CD14-positive monocyte (primary cell): ENCODE results near the gene TSPAN11. TPM values are rescaled to one million over a fixed set of nuclear protein-coding genes. Genes with fewer than 3 reads are reported as not detected.

Experiments used
- DNase-seq, 3 donors: peaks; one replicate each; pipeline ENCODE4 v3.0.0-alpha.2; 2011 to 2022
- H2AFZ ChIP-seq: 2 replicates; pipeline ENCODE4 v1.6.0; 2012; ENCODE audit warnings: mild to moderate bottlenecking, low read depth, low read length, inconsistent platforms; ENCODE audit not compliant: insufficient read depth, poor library complexity, severe bottlenecking
- H3K27ac ChIP-seq, 2 donors: 1 replicate in 1 of 2; 2 replicates in 1 of 2; pipeline ENCODE4 v1.5.1; 2012 to 2013; ENCODE audit warnings: low read length in 2 of 2, control low read depth in 1 of 2, inconsistent platforms in 1 of 2, low read depth in 1 of 2, mild to moderate bottlenecking in 1 of 2
- H3K27me3 ChIP-seq, 2 donors: one replicate each; pipeline versions ENCODE4 v1.6.0 to v1.6.1; 2011 to 2013; ENCODE audit warnings: low read length in 2 of 2; ENCODE audit not compliant: control insufficient read depth in 2 of 2, insufficient read depth in 2 of 2
- H3K36me3 ChIP-seq, 2 donors: replicated peaks in 1 of 2; 1 replicate in 1 of 2; 2 replicates in 1 of 2; pipeline versions ENCODE4 v1.5.1 to v1.6.1; 2012 to 2013; ENCODE audit warnings: low read length in 2 of 2, control low read depth in 1 of 2, inconsistent platforms in 1 of 2, mild to moderate bottlenecking in 1 of 2; ENCODE audit not compliant: insufficient read depth in 2 of 2, control insufficient read depth in 1 of 2
- H3K4me1 ChIP-seq, 2 donors: 1 replicate in 1 of 2; 2 replicates in 1 of 2; pipeline versions ENCODE4 v1.5.1 to v1.6.1; 2012 to 2013; ENCODE audit warnings: low read length in 2 of 2, control low read depth in 1 of 2, inconsistent platforms in 1 of 2, mild to moderate bottlenecking in 1 of 2, moderate library complexity in 1 of 2; ENCODE audit not compliant: insufficient read depth in 2 of 2, control insufficient read depth in 1 of 2
- H3K4me2 ChIP-seq: replicated peaks from 2 replicates; pipeline ENCODE3; 2012; ENCODE audit warnings: low read length, moderate library complexity, mild to moderate bottlenecking; ENCODE audit not compliant: poor library complexity, severe bottlenecking; ENCODE audit errors: extremely low read depth
- H3K4me3 ChIP-seq, 3 experiments: fragments of 200-600 bp in 1 of 3; sonication (generic) in 1 of 3; replicated peaks in 1 of 3; 1 replicate in 2 of 3; 2 replicates in 1 of 3; pipeline ENCODE4 v1.5.1; 2011 to 2013; ENCODE audit warnings: low read length in 3 of 3, mild to moderate bottlenecking in 3 of 3, control low read depth in 2 of 3, low read depth in 2 of 3, inconsistent platforms in 1 of 3, moderate library complexity in 1 of 3
- H3K79me2 ChIP-seq: 2 replicates; pipeline ENCODE4 v1.6.0; 2012; ENCODE audit warnings: mild to moderate bottlenecking, control low read depth, inconsistent platforms, low read length, moderate library complexity; ENCODE audit not compliant: insufficient read depth
- H3K9ac ChIP-seq: 2 replicates; pipeline ENCODE4 v1.6.0; 2017; ENCODE audit warnings: low read length, mild to moderate bottlenecking; ENCODE audit not compliant: insufficient read depth, poor library complexity, severe bottlenecking
- H3K9me3 ChIP-seq, 2 donors: replicated peaks in 1 of 2; 1 replicate in 1 of 2; 2 replicates in 1 of 2; pipeline versions ENCODE4 v1.5.1 to v1.6.1; 2012 to 2013; ENCODE audit warnings: low read length in 2 of 2, control low read depth in 1 of 2; ENCODE audit not compliant: control insufficient read depth in 1 of 2, insufficient read depth in 1 of 2
- H4K20me1 ChIP-seq: 2 replicates; pipeline ENCODE4 v1.6.0; 2012; ENCODE audit warnings: mild to moderate bottlenecking, low read length, control low read depth, moderate library complexity; ENCODE audit not compliant: insufficient read depth
- H3K27ac Mint-ChIP-seq, 7 donors: one replicate each; pipeline ENCODE4 v1.8.0; 2020; ENCODE audit warnings: mild to moderate bottlenecking in 7 of 7, mixed read lengths in 7 of 7, moderate library complexity in 6 of 7, inconsistent platforms in 2 of 7
- H3K27me3 Mint-ChIP-seq, 3 donors: one replicate each; pipeline ENCODE4 v1.8.0; 2021 to 2022; ENCODE audit warnings: low read depth in 3 of 3, mild to moderate bottlenecking in 3 of 3, mixed read lengths in 3 of 3, moderate library complexity in 3 of 3, inconsistent platforms in 1 of 3
- H3K36me3 Mint-ChIP-seq, 2 donors: one replicate each; pipeline ENCODE4 v1.8.0; 2020; ENCODE audit warnings: mixed read lengths in 2 of 2, inconsistent platforms in 1 of 2, mild to moderate bottlenecking in 1 of 2
- H3K4me1 Mint-ChIP-seq: one replicate; pipeline ENCODE4 v1.8.0; 2020; ENCODE audit warnings: mild to moderate bottlenecking, mixed read lengths
- H3K4me3 Mint-ChIP-seq, 2 donors: one replicate each; pipeline ENCODE4 v1.8.0; 2020; ENCODE audit warnings: mild to moderate bottlenecking in 2 of 2, mixed read lengths in 2 of 2, moderate library complexity in 1 of 2
- H3K9me3 Mint-ChIP-seq, 7 donors: one replicate each; pipeline ENCODE4 v1.8.0; 2020 to 2022; ENCODE audit warnings: mixed read lengths in 7 of 7, mild to moderate bottlenecking in 6 of 7, moderate library complexity in 6 of 7, inconsistent platforms in 2 of 7
- CTCF ChIP-seq: fragments of 200-600 bp; IDR thresholded peaks from one replicate; pipeline ENCODE4 v1.8.0; 2022; ENCODE audit warnings: antibody characterized with exemption, mild to moderate bottlenecking
- WGBS: methylation state at CpG from one replicate; pipeline ENCODE4 v1.1.5; 2013; ENCODE audit warnings: missing lambda C conversion rate; ENCODE audit not compliant: insufficient coverage; 5-methylcytosine and 5-hydroxymethylcytosine counted together
- intact Hi-C, 2 donors: fragments of 100-400 bp; cut with micrococcal nuclease; formaldehyde crosslinking; loops; one replicate each; pipeline versions ENCODE4 v1.15.0 to v1.15.1; 2023
- polyA plus RNA-seq, 3 donors: library from polyadenylated mRNA; depleted of rRNA in 1 of 3; unstranded in 2 of 3; stranded (reverse) in 1 of 3; fragments of 300-500 nt in 2 of 3; fragments of >200 nt in 1 of 3; fragmentation: Illumina TruSeq in 2 of 3; gene quantifications; 1 replicate in 2 of 3; 2 replicates in 1 of 3; pipeline ENCODE4 v1.2.3, GENCODE V29; 2012 to 2021

Gene TSPAN11
- polyA plus RNA-seq, 3 donors: not detected

GRCh38 chr12:30999723-31000122 is 73.2 kb downstream of the TSPAN11 start:
- no peak for TF ChIP-seq CTCF
- Mint-ChIP-seq H3K9me3 (peaks cover 0 to 4% (median 2%) of the 10 kb centered on the region in 7 donors), H3K27ac (no peak overlapping the region), H3K27me3 (peaks cover 0 to 2% (median 0%) of the 10 kb centered on the region in 3 donors), H3K4me3 (no peak overlapping the region), H3K36me3 (no peaks in the 10 kb centered on the region), H3K4me1 (no peaks in the 10 kb centered on the region)
- peaks cover 0 to 3% of the 10 kb centered on the region in 2 donors for H3K9me3 ChIP-seq
- no peaks in the 10 kb centered on the region for H3K79me2 ChIP-seq
- no peak overlapping the region for H3K9ac ChIP-seq
- no peaks in the 10 kb centered on the region for H3K4me1 ChIP-seq
- no peaks in the 10 kb centered on the region for H4K20me1 ChIP-seq
- no peak for DNase-seq
- no peak overlapping the region for H3K4me3 ChIP-seq
- H3K27ac ChIP-seq: no peak overlapping the region
- no peaks in the 10 kb centered on the region for H3K36me3 ChIP-seq
- no peak overlapping the region for H3K4me2 ChIP-seq
- no peaks in the 10 kb centered on the region for H3K27me3 ChIP-seq
- WGBS: 80% methylated on average over 2 of the region's 4 CpGs
- intact Hi-C loops: no loop called here
- H2AFZ ChIP-seq: no peak overlapping the region

GRCh38 chr12:31000751-31001150 is 74.2 kb downstream of the TSPAN11 start:
- no peak for DNase-seq
- WGBS: 90% methylated on average over 3 of the region's 3 CpGs
- intact Hi-C loops: no loop called here
- TF ChIP-seq CTCF: no peak
- Mint-ChIP-seq H3K9me3 (peaks cover 0 to 4% (median 2%) of the 10 kb centered on the region in 7 donors), H3K36me3 (no peaks in the 10 kb centered on the region), H3K27me3 (peaks cover 0 to 2% (median 0%) of the 10 kb centered on the region in 3 donors), H3K4me3 (no peak overlapping the region), H3K4me1 (peaks cover under 1% of the 10 kb centered on the region), H3K27ac (no peak overlapping the region)
- H3K27ac ChIP-seq: no peak overlapping the region
- H3K4me1 ChIP-seq: no peaks in the 10 kb centered on the region
- H3K27me3 ChIP-seq: no peaks in the 10 kb centered on the region
- H3K79me2 ChIP-seq: no peaks in the 10 kb centered on the region
- no peak overlapping the region for H3K9ac ChIP-seq
- H3K4me2 ChIP-seq: no peak overlapping the region
- peaks cover 0 to 3% of the 10 kb centered on the region in 2 donors for H3K9me3 ChIP-seq
- H3K36me3 ChIP-seq: no peaks in the 10 kb centered on the region
- H4K20me1 ChIP-seq: no peaks in the 10 kb centered on the region
- no peak overlapping the region for H2AFZ ChIP-seq
- H3K4me3 ChIP-seq: no peak overlapping the region
